ENCODE measurements around the gene IFNK.

GRCh38 chr9:27527702-27528075, 3.6 kb downstream of the IFNK start:
- no peak for TF ChIP-seq POLR2A (IDR thresholded peaks at IDR 0.05)
- TF ChIP-seq CTCF (IDR thresholded peaks at IDR 0.05): no peak

Measured in adrenal gland (tissue), 5 donors.